ENCODE results near the gene FBXW4.
"Not testable (repeated sequence)": the region's sequence is repeated elsewhere in the genome, so short reads cannot be mapped to it uniquely, and the experiment has no call there.

The FBXW4 gene

DNA sequence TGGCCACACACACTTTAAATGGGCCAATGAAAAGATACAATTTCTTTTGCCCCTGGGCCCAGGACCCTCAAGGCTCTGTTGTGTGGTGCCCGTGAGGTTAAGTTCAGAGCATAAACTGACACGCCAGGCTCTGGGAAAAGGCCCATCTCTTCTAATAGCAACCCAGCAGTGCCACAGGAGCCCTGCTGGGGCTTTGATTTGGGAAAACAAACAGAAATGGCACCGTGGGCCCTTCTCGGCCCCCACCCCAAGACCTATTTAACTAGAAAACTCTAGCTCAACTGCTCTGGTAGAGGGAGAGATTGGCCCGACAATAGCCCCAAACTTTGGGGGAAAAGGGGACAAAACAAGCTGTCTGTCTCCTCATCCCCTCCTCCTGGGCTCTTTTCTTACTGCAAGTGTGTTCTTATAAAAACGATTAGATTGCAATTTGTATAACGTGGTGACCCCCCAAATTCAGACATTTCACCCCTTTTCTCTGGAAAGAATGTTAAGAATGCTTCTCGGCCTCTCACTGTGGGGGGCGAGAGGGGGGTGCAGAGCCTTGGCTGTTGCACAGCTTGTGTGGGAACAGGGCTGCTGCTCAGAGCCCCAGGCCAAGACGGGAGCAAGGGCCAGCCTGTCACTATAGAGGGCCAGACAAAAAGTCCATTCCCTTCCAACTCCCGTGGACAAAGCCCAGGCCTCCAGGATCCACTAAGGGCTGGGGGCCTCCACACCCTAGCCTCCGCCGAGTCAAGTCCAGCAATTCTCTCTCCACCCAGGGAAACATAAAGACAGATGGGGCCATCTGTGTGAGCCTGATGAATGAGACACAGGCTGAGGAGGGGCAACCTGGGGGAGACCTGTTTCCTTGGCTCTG, 80.1 kb downstream of the FBXW4 start:
- no peak for DNase-seq

DNA sequence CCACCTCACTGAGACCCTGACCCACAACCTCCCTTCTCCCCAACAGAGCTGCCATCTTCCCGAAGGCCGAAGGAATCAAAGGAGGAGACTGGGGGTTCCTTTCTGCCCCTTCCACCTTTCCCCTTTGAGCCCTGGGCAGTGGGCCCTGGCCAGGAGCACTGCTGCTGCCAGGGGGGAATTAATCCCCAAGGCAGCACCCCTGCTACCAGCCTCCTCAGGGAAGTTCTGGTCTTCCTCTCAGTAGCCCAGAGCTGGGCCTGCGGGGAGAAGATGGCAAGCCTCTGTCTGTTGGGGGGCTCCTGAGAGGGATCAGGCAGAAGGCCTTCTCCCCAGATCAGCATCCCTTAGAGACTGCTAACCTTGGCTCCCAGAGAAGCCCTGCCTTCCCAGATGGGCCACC, 81.3 kb downstream of the FBXW4 start:
- DNase-seq = no peak

DNA sequence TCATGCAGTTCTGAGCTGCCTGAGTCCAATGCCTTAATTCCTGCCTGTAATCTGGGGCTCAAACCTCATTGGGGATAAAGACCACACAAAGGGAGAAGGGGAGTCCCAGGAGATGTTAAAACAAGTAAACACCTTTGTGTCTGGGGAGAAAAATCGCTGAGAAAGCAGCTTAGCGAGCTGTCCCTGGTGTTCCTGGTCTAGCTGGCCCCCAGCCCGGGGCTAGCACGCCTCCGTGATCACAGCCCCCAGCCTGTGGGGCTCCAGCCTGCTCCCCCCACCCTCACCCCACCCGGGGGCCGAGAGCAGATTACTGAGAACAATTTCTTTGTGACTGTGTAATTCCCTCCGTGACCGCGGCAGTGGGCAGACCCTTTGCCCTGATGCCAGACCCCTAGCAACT, 82.1 kb downstream of the FBXW4 start:
- no peak for DNase-seq

DNA sequence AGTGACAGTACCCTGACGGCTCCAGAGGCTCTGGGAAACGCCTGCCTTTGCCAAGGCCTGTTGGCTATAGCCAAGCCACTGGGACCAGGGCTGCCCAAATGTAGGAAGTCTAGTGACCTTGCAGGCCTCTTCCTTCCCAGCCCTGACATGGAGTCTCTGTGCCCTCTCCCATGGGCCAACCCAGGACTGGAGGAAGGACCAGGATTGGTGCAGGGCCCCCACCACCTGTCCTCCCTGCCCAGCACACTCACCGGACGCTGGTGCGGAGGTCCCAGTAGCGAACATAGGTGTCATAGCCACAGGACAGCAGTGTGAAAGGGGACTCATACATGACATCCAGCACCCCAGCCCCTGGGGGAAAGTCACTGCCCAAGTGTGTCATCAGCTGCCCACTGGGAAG, 82.9 kb downstream of the FBXW4 start:
- DNase-seq = no peak

DNA sequence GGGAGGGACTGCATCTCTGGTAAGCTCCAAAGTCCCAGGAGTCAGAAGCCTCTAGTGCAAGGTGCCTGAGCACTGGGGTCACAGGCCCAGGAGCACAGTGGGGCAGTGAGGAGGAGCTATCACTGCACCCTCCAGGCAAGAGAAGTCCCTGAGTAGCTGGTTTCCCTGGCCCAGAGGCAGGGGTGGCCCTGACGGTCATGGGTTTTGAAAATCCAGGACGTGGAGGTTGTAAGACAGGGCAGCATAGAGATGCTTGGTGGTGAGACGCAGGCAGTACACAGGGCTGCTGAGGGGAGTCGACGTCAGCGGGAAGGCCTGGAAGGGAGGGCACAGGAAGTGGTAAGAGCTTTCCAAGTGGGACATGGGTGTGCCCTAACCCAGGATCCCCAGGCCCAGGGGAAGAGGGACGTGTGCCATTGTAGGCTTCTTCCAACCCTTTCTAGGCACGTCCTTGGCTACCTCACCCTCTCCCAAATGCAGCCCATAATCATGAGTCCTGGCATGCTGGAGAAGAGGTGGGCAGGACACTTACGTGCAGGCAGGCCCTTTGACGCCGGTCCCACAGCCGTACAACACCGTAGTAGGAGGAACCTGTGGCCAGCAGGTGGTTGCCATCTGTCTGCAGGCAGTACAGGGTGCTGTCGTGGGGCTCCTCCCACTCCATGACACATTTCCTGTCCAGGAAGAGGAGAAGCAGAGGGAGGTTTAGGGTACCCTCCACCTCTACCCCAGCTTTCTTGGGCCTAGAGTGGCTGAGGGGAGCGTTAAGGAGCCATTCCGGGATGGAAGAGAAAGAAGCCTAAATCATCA, 83.7 kb downstream of the FBXW4 start:
- no peak for DNase-seq

DNA sequence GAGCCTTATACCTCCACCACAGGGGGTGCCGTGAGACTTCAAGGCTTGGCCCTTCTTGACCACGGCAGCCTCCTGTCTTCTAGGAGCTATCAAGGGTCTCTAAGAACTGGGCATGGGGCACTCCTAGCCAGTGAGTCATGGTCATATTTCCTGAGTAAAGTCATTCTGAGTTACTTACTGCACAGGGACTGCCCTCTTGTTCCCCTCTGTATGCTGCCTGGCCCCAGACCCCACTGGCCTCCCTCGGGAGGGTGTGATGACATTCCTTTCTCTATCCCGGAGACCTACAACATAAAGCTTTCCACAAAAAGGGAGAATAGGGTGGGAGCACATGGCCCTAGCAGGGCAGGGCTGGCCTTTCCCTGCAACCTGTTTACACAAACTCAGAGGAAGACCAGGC, 85.5 kb downstream of the FBXW4 start:
- DNase-seq = no peak

DNA sequence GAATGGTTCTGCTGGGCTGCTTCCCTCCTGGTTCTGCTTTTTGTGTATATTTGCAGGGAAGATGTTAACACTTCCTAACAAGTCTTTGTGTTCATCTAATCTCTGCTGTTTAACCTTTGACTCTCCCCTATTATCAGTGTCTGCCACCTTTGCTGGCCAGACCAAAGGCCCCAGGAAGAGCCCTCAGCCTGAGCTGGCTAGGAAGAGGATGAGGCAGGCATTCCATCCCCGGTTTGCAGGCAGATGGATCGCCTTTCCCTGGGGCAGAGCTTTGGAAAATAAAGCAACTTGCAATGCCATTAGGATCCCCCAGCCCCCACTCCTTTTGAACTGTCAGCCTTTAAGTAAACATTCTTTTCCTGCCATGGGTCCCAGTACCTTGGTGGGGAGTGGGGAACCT, 87.8 kb downstream of the FBXW4 start:
- DNase-seq = no peak

DNA sequence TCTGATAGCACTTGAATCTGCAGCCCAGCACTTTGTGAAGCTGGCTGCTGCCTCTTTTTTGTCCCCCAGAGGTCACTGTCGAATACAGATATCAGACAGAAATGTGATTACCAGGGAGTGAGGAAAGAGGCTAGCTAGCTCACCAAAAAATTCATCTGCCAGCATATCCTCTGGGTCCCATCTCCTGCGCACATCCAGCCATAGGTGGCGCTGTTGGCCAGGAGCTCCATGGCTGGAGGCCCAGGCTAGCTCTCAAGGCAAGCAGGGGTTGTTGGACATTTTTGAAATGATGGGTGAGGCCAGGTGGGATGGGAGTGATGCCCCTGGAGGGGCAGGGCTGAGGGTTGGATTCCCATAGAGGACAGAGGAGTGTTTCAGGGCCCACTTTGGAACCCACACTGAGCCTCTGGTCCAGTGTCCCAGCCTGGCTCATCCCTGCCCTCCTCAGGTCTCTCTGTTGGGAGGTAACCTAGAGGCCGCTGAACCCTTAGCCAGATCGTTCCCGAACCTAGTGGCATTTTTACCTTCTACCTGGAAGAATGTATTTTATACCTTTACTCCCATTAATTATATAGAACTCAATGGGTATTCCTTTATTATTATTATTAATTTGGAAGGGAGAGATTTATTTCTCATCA, 92.1 kb downstream of the FBXW4 start:
- DNase-seq = no peak

DNA sequence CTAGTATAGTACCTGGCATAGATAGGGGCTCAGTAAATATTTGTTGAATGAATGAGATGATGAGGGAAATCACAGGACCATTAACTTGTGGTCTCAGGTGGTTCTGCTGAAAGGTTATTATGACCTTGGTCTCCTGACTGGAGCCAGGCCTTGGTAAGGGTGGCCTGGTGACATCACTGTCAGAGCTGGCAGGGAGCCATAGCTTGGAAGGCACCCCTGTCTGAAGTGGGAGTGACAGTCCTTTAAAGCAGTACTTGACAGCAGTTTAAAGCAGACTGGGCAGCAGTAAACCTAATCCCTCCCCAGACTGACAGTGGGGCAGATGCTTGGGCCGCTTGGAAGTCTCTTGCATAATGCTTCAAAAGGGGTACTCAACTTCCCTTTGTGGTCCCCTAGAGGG, 93.4 kb downstream of the FBXW4 start:
- DNase-seq = no peak

DNA sequence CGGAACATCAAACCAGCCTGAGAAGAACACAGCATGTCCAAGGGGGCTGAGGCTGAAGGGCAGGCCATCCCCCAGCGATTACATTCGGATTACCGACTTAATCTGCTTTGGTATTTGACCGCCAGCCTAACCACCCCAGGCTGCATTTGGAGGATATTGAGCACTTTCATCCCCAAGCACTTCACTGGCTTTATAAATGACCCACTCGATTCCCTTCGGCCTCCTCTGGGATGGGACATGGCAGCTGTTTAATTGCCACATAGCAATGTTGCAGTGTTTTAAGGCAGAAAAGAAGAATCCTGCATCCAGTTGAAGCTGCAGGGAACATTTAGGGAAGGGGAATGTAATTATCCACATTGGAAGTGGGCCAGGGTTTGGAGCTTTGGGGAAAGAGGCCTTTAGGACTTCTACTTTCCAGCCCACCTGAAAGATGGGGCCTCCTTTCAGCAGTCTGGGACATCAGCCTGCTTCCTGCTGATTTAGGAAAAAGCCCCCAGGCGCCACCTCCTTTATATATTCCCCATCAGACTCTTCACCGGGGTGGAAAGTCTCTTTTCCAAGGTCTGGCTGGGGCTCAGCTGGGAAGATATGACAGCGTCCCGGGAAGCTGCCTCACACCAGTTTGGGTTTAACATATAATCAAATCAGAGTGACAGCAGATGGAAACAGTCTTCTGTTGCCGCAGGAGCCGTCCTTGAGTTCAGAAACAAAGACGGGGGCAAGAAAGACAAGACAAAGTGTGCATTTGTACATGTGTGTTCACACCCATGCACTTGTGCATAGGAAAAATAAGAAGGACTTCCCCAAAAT, 97.7 kb downstream of the FBXW4 start:
- no peak for DNase-seq

DNA sequence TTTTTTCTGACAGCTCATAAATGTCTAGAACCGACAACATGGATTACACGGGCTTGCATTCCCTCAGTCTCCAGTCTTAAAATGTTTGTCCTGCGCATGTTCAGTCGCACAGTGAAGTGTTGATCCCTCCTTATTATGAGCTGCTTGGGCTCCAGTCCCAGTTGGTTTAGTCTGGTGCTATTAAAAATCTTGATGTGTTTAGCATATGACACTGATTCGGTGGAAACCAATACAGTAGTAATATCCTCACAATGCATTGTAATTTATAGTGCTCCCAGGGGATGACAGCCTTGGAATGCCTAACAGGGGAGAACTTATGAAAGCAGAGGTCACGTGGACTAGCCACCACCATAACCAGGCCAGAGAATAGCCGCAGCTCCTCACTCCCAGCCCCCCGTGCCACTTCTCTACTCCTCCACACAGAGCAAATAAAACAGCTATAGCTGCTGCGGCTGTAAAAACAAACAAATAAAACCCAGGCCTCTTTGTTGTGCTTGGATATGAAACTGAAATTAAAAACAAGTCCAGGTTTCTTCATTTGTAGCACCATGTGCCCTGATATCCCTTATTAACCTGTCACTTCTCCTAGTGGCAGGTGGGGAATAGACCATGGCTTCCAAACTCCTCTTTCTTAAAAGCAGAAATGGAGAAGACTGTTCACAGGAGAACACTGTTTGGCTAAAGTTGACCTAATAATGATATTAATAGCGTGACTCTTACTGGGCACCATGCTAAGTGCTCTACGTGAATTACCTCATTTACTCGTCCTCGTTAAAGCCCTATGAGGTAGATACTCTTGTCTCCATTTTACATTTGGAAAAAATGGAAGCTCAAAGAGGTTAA, 99.2 kb downstream of the FBXW4 start:
- DNase-seq = no peak

DNA sequence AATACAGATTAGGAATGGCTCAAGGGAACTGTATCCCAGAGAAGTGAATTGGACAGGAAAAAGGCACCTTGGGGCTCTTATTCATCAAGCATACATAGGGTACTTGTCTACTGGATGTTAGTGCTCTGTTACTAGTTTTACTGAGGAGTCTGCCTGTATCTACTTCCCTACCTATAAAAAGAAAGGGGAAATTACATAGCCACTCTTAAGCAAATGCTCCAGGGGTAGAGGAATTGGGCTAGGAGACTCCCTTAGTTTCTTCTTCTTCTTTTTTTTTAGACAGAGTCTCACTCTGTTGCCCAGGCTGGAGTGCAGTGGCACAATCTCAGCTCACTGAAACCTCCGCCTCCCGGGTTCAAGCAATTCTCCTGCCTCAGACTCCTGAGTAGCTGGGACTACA, 101.6 kb downstream of the FBXW4 start:
- not testable (repeated sequence) for DNase-seq

DNA sequence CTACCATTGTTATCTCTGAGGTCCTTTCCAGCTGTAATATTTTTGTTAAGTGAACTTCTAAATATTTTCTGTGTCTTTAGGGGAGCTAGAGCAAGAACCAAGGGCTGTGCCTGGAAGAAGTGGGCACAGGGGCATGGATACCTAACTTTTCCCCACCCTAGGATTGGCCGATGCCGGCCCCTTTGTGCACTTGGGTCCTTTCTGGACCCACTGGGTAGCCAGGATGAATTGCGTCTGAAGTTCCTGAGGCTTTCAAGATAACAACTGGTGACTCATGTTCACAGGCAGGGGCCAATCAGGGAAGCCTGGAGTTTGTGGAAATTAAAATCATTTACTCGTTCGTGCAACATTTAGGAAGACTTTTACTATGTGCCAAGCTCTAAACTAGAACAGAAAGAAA, 106.1 kb downstream of the FBXW4 start:
- DNase-seq = no peak

DNA sequence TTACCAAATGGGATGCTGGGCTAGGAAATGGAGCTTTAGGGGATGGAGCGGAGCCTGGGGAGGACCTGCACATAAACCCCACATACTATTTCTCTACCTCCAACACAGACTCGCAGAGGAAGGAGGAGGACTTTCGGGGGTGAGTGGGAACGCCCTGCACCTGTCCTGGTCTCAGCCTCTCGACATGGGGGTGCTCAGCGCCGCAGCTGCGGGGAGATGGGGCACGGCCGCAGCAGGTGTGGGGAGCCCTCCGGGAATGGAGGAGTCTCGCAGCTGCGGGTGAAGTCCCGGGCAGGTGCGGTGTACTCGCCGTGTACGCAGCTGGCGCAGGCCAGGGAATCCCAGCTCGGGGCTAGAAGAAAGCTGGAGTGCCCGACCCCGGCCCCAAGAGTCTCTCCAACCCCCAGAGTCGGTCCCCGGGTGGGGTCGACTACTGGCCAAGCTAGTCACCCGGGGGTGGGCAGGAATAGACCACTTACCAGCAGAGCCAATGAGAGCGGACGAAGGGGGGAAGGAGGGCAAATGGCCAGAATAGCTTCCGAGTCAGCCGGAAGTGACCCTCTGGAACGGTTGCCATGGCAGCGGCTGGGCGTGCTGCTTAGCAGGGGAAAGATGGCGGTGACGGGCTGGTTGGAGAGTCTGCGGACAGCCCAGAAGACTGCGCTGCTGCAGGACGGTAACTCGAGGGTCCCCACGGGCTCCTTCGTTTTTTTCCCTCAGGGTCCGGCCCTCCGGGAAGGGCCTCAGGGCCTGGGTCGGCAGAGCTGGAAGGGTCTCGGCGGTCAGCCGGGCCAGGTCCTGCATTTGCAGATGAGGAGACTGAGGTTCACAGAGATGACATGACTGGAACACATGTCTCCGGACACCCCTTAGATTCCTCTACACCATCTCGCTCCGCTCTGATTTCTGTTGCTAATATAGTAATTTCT, 107.0 kb downstream of the FBXW4 start, which contains the start of the genes DPCD and POLL:
Gene DPCD, plus strand, starts transcription at position 597 of the 929 bp plus-strand sequence. Its CDS starts 16 bp downstream, at position 613.
Gene POLL, minus strand, starts transcription at position 533 of the 929 bp plus-strand sequence. CDS start 897 bp downstream, outside the sequence.
- DNase-seq = peak; percentile 39

DNA sequence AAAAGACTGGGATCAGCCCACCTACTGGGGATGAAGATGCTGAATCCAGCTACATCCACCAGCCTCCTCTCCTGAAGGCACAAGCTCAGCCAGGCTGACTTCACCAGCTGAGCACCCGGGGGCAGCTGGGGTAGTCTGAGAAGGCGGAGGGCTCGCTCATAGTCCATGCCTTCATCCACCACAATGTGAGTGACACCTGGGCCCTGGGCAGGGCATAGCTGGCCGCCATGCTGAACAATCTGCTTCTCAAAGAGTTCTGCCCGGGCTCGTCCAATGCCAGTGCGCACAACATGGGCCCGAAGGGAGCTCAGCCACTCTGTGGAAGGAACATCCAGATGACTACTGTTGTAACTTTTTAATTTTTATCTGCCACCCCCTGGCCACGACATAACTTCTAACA, 109.1 kb downstream of the FBXW4 start:
- DNase-seq = no peak

DNA sequence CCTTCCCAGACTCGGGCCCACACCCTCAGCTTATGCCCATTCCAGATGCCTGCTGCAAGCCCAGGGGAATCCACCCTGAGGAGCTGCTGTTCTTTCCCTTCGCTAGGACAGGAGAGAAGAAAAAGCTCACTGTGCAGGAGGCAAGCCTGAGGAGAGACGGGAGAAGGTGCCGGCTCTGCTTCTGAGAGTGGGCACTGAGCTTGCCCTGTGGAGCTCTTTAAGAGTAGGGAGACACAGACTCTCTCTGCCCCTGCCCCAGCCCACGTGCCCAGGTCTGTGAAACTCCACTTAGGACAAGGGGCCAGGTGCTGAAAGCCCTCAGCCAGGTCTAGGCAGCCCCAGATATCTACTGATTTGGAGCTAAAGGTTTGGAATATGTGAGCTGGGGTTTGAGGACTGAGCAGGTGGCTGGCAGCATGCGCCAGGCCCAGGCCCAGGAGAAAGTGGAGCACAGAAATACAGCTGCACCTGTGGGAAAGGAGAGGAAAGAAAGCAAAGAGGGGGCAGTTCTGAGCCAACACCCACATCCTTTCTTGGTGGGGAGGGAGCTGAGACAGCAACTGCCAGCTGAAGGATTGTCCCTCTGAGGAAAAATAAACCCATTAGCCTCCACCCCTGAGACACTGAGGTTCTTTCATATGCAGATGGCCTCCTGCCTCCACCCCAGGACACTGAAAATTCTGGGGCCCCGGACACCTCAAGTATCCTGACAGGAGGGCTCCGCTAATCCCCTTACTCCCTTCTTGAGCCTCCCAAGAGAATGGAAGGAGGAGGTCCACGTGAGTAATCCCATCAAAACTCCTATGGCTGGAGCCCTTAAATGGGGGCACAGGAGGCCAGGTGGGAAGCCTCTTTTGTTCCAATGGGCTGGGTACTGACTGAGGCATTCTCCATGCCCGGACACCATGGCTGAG, 114.2 kb downstream of the FBXW4 start:
- DNase-seq = no peak

DNA sequence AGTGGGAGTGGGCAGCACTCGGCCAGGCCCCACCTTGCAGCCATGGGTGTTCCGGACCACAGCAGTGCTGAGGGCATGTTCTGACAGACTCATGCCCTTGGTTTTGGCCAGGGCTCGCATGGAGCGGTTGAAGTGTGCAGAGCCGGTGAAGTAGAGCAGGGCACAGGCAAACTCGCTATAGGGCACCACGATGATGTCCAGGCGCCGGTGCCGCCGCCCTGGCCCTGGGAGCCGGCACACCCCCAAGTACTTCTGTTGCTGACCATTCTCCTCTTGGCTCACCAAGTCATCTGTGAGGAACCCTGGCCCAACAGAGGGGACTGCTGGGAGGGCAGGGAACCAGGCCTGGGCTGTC, 115.5 kb downstream of the FBXW4 start:
- no peak for DNase-seq

DNA sequence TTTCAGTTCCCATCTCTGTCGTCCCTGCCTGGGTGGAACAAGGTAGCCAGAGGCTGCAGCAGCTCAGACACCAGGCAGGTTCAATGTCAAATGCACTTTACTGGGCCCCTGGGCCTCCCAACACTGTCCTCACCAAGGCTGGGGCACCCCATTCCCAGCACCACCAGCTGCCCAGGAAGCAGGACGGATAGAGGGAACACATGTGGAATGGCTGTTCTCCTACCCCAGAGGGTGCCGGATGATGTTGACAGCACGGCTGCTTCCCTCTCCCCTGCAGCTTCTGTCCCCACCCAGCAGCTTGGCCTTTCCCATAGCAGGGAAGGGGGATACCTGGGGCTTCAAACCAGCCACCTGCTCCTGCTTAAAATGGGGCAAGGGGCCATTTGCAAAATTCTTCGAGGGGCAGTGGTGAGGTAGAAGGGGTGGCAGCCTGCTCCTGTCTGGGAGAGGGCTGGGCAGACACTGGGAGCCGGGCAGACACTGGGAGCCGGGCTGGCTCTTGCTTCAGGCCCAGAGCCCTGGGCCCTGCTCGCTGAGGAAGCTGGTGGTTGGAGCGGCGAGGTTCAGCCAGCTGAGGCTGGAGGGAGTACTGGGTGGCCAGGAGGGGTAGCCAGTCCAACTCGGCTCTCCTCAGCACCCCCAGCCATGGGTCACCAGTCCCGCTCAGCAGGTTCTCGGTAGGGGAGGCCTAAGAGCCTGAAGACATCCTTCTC, 116.0 kb downstream of the FBXW4 start:
- no peak for DNase-seq

DNA sequence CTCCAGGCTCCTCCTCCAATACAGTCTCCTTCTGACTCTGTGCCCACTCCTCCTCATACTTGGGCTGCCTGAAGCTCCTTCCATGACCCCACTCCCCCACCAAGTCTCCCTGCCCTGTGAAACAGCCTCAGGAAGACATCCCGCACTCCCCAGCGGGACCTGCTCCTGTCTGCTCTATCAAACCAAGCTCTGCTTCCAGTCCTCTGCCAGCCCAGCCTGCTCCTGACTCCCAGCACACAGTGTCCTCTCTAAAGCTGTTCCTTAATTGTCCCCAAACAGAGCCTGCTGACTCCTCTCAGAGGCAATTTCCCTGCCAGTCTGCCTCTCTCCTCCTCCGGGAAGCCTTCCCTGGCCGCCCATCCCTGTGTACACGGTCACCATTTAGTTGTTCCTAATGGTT, 116.8 kb downstream of the FBXW4 start:
- no peak for DNase-seq
